SK-N-SH (cell line): ENCODE measurements around the gene BCL2L11. TPM values are rescaled to one million over a fixed set of nuclear protein-coding genes. Genes with fewer than 3 reads are reported as not detected.

ENCODE experiments used
- CTCF ChIP-seq: fragments of 200-600 bp; sonication (generic); IDR thresholded peaks from 2 replicates; pipeline ENCODE4 v1.6.1; 2017; ENCODE audit warnings: antibody characterized with exemption, mild to moderate bottlenecking, moderate library complexity
- ELF1 ChIP-seq: IDR thresholded peaks from 2 replicates; pipeline ENCODE4 v1.4.0; 2012
- FOSL2 ChIP-seq: IDR thresholded peaks from 2 replicates; pipeline ENCODE4 v1.4.0; 2012; ENCODE audit warnings: low read depth, mild to moderate bottlenecking, moderate library complexity, borderline replicate concordance
- FOXJ3 ChIP-seq: sonication (generic); formaldehyde crosslinking; IDR thresholded peaks from 2 replicates; pipeline ENCODE4 v1.5.1; 2020; ENCODE audit warnings: mild to moderate bottlenecking, missing genetic modification reagents
- GATA2 ChIP-seq: sonication (generic); formaldehyde crosslinking; IDR thresholded peaks from 2 replicates; pipeline ENCODE4 v1.5.0; 2020; ENCODE audit warnings: mild to moderate bottlenecking, missing genetic modification reagents
- MAX ChIP-seq: IDR thresholded peaks from 2 replicates; pipeline ENCODE4 v1.4.0; 2012; ENCODE audit warnings: low read depth
- MXI1 ChIP-seq: IDR thresholded peaks from 2 replicates; pipeline ENCODE4 v1.6.1; 2012; ENCODE audit warnings: mild to moderate bottlenecking, low read depth, low read length, improper control_type of control experiment
- NFIC ChIP-seq: IDR thresholded peaks from 2 replicates; pipeline ENCODE4 v1.4.0; 2012; ENCODE audit warnings: borderline replicate concordance
- NRF1 ChIP-seq: IDR thresholded peaks from 2 replicates; pipeline ENCODE4 v1.6.1; 2012; ENCODE audit warnings: low read depth, mild to moderate bottlenecking, low read length
- PBX3 ChIP-seq: IDR thresholded peaks from 2 replicates; pipeline ENCODE4; 2012
- RCOR1 ChIP-seq: fragments of 150-350 bp; IDR thresholded peaks from 2 replicates; pipeline ENCODE4 v1.6.1; 2017; ENCODE audit warnings: antibody characterized with exemption, low read length
- RXRA ChIP-seq: IDR thresholded peaks from 2 replicates; pipeline ENCODE4 v1.4.0; 2012; ENCODE audit warnings: low read depth, mild to moderate bottlenecking, borderline replicate concordance
- SIN3A ChIP-seq: IDR thresholded peaks from 2 replicates; pipeline ENCODE4 v1.6.1; 2012; ENCODE audit warnings: low read depth, mild to moderate bottlenecking, low read length, moderate library complexity, borderline replicate concordance
- TEAD4 ChIP-seq: IDR thresholded peaks from 2 replicates; pipeline ENCODE4 v1.4.0; 2012; ENCODE audit warnings: mild to moderate bottlenecking, borderline replicate concordance; ENCODE audit not compliant: insufficient read depth
- YY1 ChIP-seq: IDR thresholded peaks from 2 replicates; pipeline ENCODE4 v1.4.0; 2012; ENCODE audit warnings: low read depth, mild to moderate bottlenecking
- polyA plus RNA-seq, 3 experiments: library from polyadenylated mRNA; depleted of rRNA; stranded (reverse); fragments of >200 nt; gene quantifications; 2 replicates each; pipeline ENCODE4 v1.2.3, GENCODE V29; 2012
- TF ChIP-seq, protein P1 (sequence below): IDR thresholded peaks from 2 replicates; pipeline ENCODE4 v1.4.0; 2012; ENCODE audit warnings: low read depth, borderline replicate concordance
- TF ChIP-seq, protein P2 (sequence below): fragments of 150-350 bp; IDR thresholded peaks from 2 replicates; pipeline ENCODE4 v1.6.1; 2017; ENCODE audit warnings: antibody characterized with exemption, low read length, low read depth, borderline replicate concordance

BCL2L11 gene
- polyA plus RNA-seq, 1 of the 3 experiments (the other 2 are of a cell fraction): 3.3 TPM

- TF ChIP-seq CTCF: no peak
- TF ChIP-seq PBX3: peak; percentile 83
- TF ChIP-seq RXRA: no peak
- TF ChIP-seq MAX: peak; percentile 47; the same call in 1 of the 2 replicates
- TF ChIP-seq FOSL2: no peak
- no peak for TF ChIP-seq TEAD4
- TF ChIP-seq FOXJ3 (CRISPR knock-in tag): no peak
- TF ChIP-seq GATA2 (CRISPR knock-in tag): no peak
- TF ChIP-seq, protein P1, sequence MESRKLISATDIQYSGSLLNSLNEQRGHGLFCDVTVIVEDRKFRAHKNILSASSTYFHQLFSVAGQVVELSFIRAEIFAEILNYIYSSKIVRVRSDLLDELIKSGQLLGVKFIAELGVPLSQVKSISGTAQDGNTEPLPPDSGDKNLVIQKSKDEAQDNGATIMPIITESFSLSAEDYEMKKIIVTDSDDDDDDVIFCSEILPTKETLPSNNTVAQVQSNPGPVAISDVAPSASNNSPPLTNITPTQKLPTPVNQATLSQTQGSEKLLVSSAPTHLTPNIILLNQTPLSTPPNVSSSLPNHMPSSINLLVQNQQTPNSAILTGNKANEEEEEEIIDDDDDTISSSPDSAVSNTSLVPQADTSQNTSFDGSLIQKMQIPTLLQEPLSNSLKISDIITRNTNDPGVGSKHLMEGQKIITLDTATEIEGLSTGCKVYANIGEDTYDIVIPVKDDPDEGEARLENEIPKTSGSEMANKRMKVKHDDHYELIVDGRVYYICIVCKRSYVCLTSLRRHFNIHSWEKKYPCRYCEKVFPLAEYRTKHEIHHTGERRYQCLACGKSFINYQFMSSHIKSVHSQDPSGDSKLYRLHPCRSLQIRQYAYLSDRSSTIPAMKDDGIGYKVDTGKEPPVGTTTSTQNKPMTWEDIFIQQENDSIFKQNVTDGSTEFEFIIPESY: no peak
- TF ChIP-seq, protein P2, sequence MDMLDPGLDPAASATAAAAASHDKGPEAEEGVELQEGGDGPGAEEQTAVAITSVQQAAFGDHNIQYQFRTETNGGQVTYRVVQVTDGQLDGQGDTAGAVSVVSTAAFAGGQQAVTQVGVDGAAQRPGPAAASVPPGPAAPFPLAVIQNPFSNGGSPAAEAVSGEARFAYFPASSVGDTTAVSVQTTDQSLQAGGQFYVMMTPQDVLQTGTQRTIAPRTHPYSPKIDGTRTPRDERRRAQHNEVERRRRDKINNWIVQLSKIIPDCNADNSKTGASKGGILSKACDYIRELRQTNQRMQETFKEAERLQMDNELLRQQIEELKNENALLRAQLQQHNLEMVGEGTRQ: no peak
- no peak for TF ChIP-seq NRF1
- 0 out of 2 replicates have a peak, but pooled peaks have one; percentile 8 for TF ChIP-seq SIN3A
- no peak for TF ChIP-seq NFIC
- no peak for TF ChIP-seq ELF1
- TF ChIP-seq RCOR1: no peak
- TF ChIP-seq MXI1: peak; percentile 78
- TF ChIP-seq YY1: no peak
Observed at GRCh38 chr2:111121828-111122630, 1.3 kb downstream of the BCL2L11 start (continued).
